ENCODE measurements around the gene HERC3.
"Not testable (repeated sequence)": the region's sequence is repeated elsewhere in the genome, so short reads cannot be mapped to it uniquely, and the experiment has no call there.

HERC3 gene

GRCh38 chr4:88604978-88605678 lies 12.8 kb downstream of the HERC3 start:
- ChIA-PET POLR2A (ENCODE audit: low non-redundant PET) (no interaction called here), CTCF (no interaction called here)
- H3K27ac ChIP-seq: no peak overlapping the region
- no peak for DNase-seq (ENCODE audit: low spot score)
- no peak for TF ChIP-seq CTCF (conservative IDR thresholded peaks at IDR 0.05; ENCODE audit: low read depth)

GRCh38 chr4:88605736-88606135 lies 13.5 kb downstream of the HERC3 start:
- H3K27ac ChIP-seq: peak overlapping the region; percentile 23; the same call in 1 of the 2 replicates
- no peak for DNase-seq (ENCODE audit: low spot score)
- no peak for TF ChIP-seq CTCF (conservative IDR thresholded peaks at IDR 0.05; ENCODE audit: low read depth)
- ChIA-PET CTCF (no interaction called here), POLR2A (ENCODE audit: low non-redundant PET) (no interaction called here)

- TF ChIP-seq CTCF (conservative IDR thresholded peaks at IDR 0.05; ENCODE audit: low read depth): no peak
- CTCF ChIA-PET: no interaction called here
- POLR2A ChIA-PET (ENCODE audit: low non-redundant PET): no interaction called here
- DNase-seq (ENCODE audit: low spot score): peak; percentile 51
- H3K27ac ChIP-seq: no peak overlapping the region
Observed at GRCh38 chr4:88606832-88607231, 14.6 kb downstream of the HERC3 start.

GRCh38 chr4:88609387-88609786 lies 17.1 kb downstream of the HERC3 start:
- DNase-seq (ENCODE audit: low spot score): no peak
- CTCF ChIA-PET: interaction anchor here (0.7 kb wide), 1 partner anchor 54 kb away, joined by 3 read pairs; no protein-coding TSS in a partner anchor
- POLR2A ChIA-PET (ENCODE audit: low non-redundant PET): no interaction called here
- TF ChIP-seq CTCF (conservative IDR thresholded peaks at IDR 0.05; ENCODE audit: low read depth): no peak
- no peak overlapping the region; the same call in 1 of the 2 replicates for H3K27ac ChIP-seq

GRCh38 chr4:88609794-88610193 lies 17.5 kb downstream of the HERC3 start:
- peak overlapping the region; percentile 93 for H3K27ac ChIP-seq
- CTCF ChIA-PET: interaction anchor here (0.7 kb wide), 1 partner anchor 54 kb away, joined by 3 read pairs; no protein-coding TSS in a partner anchor
- DNase-seq (ENCODE audit: low spot score); POLR2A ChIA-PET (ENCODE audit: low non-redundant PET): not testable (repeated sequence)

- CTCF ChIA-PET: no interaction called here
- POLR2A ChIA-PET (ENCODE audit: low non-redundant PET): no interaction called here
- no peak for DNase-seq (ENCODE audit: low spot score)
- peak overlapping the region; percentile 93 for H3K27ac ChIP-seq
- TF ChIP-seq CTCF (conservative IDR thresholded peaks at IDR 0.05; ENCODE audit: low read depth): no peak
Observed at GRCh38 chr4:88610771-88611170, 18.5 kb downstream of the HERC3 start.

GRCh38 chr4:88613417-88613875 lies 21.2 kb downstream of the HERC3 start:
- ChIA-PET CTCF (no interaction called here), POLR2A (ENCODE audit: low non-redundant PET) (interaction anchor here (0.6 kb wide), 1 partner anchor 9 kb away, joined by 3 read pairs; no protein-coding TSS in a partner anchor)
- no peak for DNase-seq (ENCODE audit: low spot score)
- peak overlapping the region; percentile 27; the same call in 1 of the 2 replicates for H3K27ac ChIP-seq
- no peak for TF ChIP-seq CTCF (conservative IDR thresholded peaks at IDR 0.05; ENCODE audit: low read depth)

Measured in RWPE1 (cell line).